ENCODE results near the gene MYL6. TPM values are rescaled to one million over a fixed set of nuclear protein-coding genes. Genes with fewer than 3 reads are reported as not detected.

Gene MYL6
- total and polyA plus RNA-seq, 9 of the 15 experiments (the other 6 are each of a cell fraction or from before 2014, with no cell fraction given), result 557 to 1,664 (median 958) TPM

- TF ChIP-seq, protein P1, sequence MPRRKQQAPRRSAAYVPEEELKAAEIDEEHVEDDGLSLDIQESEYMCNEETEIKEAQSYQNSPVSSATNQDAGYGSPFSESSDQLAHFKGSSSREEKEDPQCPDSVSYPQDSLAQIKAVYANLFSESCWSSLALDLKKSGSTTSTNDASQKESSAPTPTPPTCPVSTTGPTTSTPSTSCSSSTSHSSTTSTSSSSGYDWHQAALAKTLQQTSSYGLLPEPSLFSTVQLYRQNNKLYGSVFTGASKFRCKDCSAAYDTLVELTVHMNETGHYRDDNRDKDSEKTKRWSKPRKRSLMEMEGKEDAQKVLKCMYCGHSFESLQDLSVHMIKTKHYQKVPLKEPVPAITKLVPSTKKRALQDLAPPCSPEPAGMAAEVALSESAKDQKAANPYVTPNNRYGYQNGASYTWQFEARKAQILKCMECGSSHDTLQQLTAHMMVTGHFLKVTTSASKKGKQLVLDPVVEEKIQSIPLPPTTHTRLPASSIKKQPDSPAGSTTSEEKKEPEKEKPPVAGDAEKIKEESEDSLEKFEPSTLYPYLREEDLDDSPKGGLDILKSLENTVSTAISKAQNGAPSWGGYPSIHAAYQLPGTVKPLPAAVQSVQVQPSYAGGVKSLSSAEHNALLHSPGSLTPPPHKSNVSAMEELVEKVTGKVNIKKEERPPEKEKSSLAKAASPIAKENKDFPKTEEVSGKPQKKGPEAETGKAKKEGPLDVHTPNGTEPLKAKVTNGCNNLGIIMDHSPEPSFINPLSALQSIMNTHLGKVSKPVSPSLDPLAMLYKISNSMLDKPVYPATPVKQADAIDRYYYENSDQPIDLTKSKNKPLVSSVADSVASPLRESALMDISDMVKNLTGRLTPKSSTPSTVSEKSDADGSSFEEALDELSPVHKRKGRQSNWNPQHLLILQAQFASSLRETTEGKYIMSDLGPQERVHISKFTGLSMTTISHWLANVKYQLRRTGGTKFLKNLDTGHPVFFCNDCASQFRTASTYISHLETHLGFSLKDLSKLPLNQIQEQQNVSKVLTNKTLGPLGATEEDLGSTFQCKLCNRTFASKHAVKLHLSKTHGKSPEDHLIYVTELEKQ (CRISPR knock-in tag; IDR thresholded peaks at IDR 0.05), result no peak
- TF ChIP-seq PURB (CRISPR knock-in tag; IDR thresholded peaks at IDR 0.05; ENCODE audit: low read depth), result no peak
- TF ChIP-seq ZBTB5 (IDR thresholded peaks at IDR 0.05), result no peak
- peak; percentile 8; the same call in 1 of the 2 replicates for TF ChIP-seq PHF21A (IDR thresholded peaks at IDR 0.05; ENCODE audit: borderline replicate concordance, low read depth)
- no peak for TF ChIP-seq TRIM25 (IDR thresholded peaks at IDR 0.05; ENCODE audit: borderline replicate concordance)
- TF ChIP-seq POLR3G (IDR thresholded peaks at IDR 0.05; ENCODE audit: extremely low read depth, insufficient read length, insufficient replicate concordance), result no peak
- peak; percentile 93 for TF ChIP-seq PHF20 (IDR thresholded peaks at IDR 0.05; ENCODE audit: partially characterized antibody)
- TF ChIP-seq, protein P2, sequence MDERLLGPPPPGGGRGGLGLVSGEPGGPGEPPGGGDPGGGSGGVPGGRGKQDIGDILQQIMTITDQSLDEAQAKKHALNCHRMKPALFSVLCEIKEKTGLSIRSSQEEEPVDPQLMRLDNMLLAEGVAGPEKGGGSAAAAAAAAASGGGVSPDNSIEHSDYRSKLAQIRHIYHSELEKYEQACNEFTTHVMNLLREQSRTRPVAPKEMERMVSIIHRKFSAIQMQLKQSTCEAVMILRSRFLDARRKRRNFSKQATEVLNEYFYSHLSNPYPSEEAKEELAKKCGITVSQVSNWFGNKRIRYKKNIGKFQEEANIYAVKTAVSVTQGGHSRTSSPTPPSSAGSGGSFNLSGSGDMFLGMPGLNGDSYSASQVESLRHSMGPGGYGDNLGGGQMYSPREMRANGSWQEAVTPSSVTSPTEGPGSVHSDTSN (CRISPR knock-in tag; IDR thresholded peaks at IDR 0.05; ENCODE audit: low read depth), result no peak
- TF ChIP-seq, protein P2 (tag; conservative IDR thresholded peaks at IDR 0.05; ENCODE audit: low read depth), result no peak
- TF ChIP-seq, protein P3, sequence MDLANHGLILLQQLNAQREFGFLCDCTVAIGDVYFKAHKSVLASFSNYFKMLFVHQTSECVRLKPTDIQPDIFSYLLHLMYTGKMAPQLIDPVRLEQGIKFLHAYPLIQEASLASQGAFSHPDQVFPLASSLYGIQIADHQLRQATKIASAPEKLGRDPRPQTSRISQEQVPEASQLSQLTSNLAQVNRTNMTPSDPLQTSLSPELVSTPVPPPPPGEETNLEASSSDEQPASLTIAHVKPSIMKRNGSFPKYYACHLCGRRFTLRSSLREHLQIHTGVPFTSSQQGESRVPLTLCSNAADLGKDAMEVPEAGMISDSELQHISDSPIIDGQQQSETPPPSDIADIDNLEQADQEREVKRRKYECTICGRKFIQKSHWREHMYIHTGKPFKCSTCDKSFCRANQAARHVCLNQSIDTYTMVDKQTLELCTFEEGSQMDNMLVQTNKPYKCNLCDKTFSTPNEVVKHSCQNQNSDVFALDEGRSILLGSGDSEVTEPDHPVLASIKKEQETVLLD (IDR thresholded peaks at IDR 0.05), result 0 out of 2 replicates have a peak, but pooled peaks have one; percentile 36
- peak; percentile 41 for TF ChIP-seq ASH1L (IDR thresholded peaks at IDR 0.05; ENCODE audit: borderline replicate concordance, low read depth, partially characterized antibody)
- TF ChIP-seq LCOR (CRISPR knock-in tag; IDR thresholded peaks at IDR 0.05), result peak; percentile 99
Observed at GRCh38 chr12:56117778-56118687, 40.1 kb upstream of the MYL6 start, which contains the start of gene ZC3H10 (continued).

Measured in K562 (cell line).